22Rv1 (cell line): ENCODE results near the gene UBL3.

Experiments
- CTCF ChIP-seq: fragments of 450-650 bp; IDR thresholded peaks from 2 replicates; pipeline ENCODE4 v1.5.1; 2017; ENCODE audit warnings: mild to moderate bottlenecking
- ZFX ChIP-seq: fragments of 450-650 bp; IDR thresholded peaks from 2 replicates; pipeline ENCODE4 v1.6.1; 2017; ENCODE audit warnings: antibody characterized with exemption, borderline replicate concordance

- TF ChIP-seq CTCF (no peak), ZFX (no peak)
These were observed 11.3 kb upstream of the UBL3 start for GRCh38 chr13:29861694-29862110.
